ENCODE data around the gene WDR62.
"Not testable (repeated sequence)": the region's sequence is repeated elsewhere in the genome, so short reads cannot be mapped to it uniquely, and the experiment has no call there.

Gene WDR62

GRCh38 chr19:36040495-36040894 lies 14.2 kb upstream of the WDR62 start:
- DNase-seq, result no peak

GRCh38 chr19:36041092-36041491 lies 13.6 kb upstream of the WDR62 start:
- DNase-seq, result not testable (repeated sequence)

- DNase-seq, result no peak
Measured at GRCh38 chr19:36041831-36042230, 12.9 kb upstream of the WDR62 start.

GRCh38 chr19:36043952-36044351 lies 10.7 kb upstream of the WDR62 start:
- DNase-seq, result no peak

GRCh38 chr19:36046443-36047050 lies 8.2 kb upstream of the WDR62 start:
- DNase-seq, result no peak

- no peak for DNase-seq
Measured at GRCh38 chr19:36047835-36048234, 6.9 kb upstream of the WDR62 start.

- DNase-seq, result no peak
Measured at GRCh38 chr19:36049080-36049698, 5.5 kb upstream of the WDR62 start.

- DNase-seq, result no peak
Measured at GRCh38 chr19:36051236-36051635, 3.5 kb upstream of the WDR62 start.

- no peak for DNase-seq
Measured at GRCh38 chr19:36051637-36052036, 3.1 kb upstream of the WDR62 start.

- DNase-seq, result peak; percentile 100
Measured at GRCh38 chr19:36054119-36054732, 471 bp upstream of the WDR62 start, which contains the start of gene THAP8. Gene THAP8 (minus strand): TSS chr19:36054285. CDS start chr19:36054217, 68 bp downstream.

- DNase-seq, result no peak
Measured at GRCh38 chr19:36058481-36059179, 3.9 kb downstream of the WDR62 start.

- DNase-seq, result no peak
Measured at GRCh38 chr19:36059180-36059910, 4.6 kb downstream of the WDR62 start.

- DNase-seq, result peak; percentile 67
Measured at GRCh38 chr19:36060430-36060829, 5.7 kb downstream of the WDR62 start.

- DNase-seq, result no peak
Measured at GRCh38 chr19:36061367-36061766, 6.7 kb downstream of the WDR62 start.

GRCh38 chr19:36064826-36065225 lies 10.1 kb downstream of the WDR62 start:
- no peak for DNase-seq

- DNase-seq, result no peak
Measured at GRCh38 chr19:36067681-36068080, 13.0 kb downstream of the WDR62 start.

GRCh38 chr19:36068810-36069499 lies 14.3 kb downstream of the WDR62 start:
- not testable (repeated sequence) for DNase-seq

- no peak for DNase-seq
Measured at GRCh38 chr19:36072081-36072480, 17.4 kb downstream of the WDR62 start.

GRCh38 chr19:36073121-36073876 lies 18.6 kb downstream of the WDR62 start:
- DNase-seq, result no peak

GRCh38 chr19:36079389-36079945 lies 24.8 kb downstream of the WDR62 start:
- no peak for DNase-seq

- no peak for DNase-seq
Measured at GRCh38 chr19:36081385-36081784, 26.7 kb downstream of the WDR62 start.

Measured in activated effector memory CD4-positive, alpha-beta T cell treated with anti-CD3 and anti-CD28 coated beads, Interleukin-2, amount 50 U/mL, for 16 hours (primary cell).